Fibroblast of lung (primary cell): ENCODE data around the gene SLAMF1.

Source experiments
- EZH2 ChIP-seq: IDR thresholded peaks from 2 replicates; pipeline ENCODE4 v1.5.1; 2012; ENCODE audit warnings: low read length, control low read depth, mild to moderate bottlenecking; ENCODE audit errors: missing control alignments
- TF ChIP-seq, protein P1 (sequence below), 2 donors: IDR thresholded peaks in 1 of 2; conservative IDR thresholded peaks in 1 of 2; 1 replicate in 1 of 2; 2 replicates in 1 of 2; pipeline ENCODE4 v1.5.1; 2011 to 2012; ENCODE audit warnings: low read length in 2 of 2, control low read depth in 1 of 2, inconsistent platforms in 1 of 2, low read depth in 1 of 2, mild to moderate bottlenecking in 1 of 2

DNA sequence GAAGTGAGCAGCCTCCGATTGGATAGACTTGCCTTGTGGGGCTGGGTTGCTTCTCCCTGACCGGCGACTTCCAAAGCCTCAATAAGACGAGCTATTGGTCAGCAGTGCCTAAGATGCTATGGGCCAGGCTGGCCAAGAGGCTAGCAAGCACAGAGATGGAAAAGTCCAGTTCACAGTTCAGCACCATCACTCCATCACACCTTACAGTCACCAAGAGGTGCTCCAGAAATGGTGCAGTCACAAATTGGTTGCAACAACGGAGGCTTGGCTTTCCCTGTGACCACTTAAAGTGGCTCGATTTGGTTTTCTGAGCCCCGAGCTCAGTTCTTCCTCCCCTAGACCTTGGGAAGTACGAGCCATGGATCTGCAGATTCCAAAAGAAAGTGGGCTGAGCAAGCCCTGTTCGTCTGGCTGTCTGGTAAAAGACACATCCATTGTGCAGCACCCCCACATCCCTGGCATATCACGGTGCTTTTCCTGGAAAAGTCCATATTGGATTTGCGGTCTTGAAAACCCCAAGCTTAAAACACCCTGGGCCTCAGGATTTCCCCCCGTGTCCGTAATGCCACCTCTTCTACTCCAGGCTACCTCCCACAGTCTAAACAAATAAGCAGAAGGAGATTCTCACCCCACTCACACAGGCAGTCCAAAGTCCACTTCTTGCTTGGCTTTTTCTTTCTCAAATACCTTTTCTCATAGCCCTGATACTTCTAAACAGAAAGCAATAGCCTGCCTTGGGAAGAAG, 1.3 kb downstream of the SLAMF1 start:
- TF ChIP-seq, protein P1, sequence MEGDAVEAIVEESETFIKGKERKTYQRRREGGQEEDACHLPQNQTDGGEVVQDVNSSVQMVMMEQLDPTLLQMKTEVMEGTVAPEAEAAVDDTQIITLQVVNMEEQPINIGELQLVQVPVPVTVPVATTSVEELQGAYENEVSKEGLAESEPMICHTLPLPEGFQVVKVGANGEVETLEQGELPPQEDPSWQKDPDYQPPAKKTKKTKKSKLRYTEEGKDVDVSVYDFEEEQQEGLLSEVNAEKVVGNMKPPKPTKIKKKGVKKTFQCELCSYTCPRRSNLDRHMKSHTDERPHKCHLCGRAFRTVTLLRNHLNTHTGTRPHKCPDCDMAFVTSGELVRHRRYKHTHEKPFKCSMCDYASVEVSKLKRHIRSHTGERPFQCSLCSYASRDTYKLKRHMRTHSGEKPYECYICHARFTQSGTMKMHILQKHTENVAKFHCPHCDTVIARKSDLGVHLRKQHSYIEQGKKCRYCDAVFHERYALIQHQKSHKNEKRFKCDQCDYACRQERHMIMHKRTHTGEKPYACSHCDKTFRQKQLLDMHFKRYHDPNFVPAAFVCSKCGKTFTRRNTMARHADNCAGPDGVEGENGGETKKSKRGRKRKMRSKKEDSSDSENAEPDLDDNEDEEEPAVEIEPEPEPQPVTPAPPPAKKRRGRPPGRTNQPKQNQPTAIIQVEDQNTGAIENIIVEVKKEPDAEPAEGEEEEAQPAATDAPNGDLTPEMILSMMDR (conservative IDR thresholded peaks at IDR 0.05 in 1 of 2, IDR thresholded peaks at IDR 0.05 in 1 of 2; ENCODE audit: low read depth in 1 of 2, low read length in 2 of 2) = no peak
- TF ChIP-seq EZH2 = no peak
